Activated T-cell treated with anti-CD3 and anti-CD28 coated beads, Interleukin-2, amount 50 U/mL, for 48 hours (primary cell): ENCODE measurements around the gene PLXNA1.

Experiments used
- DNase-seq, 2 experiments: peaks; one replicate each; pipeline ENCODE4 v3.0.0-alpha.2; 2020

PLXNA1 gene

DNA sequence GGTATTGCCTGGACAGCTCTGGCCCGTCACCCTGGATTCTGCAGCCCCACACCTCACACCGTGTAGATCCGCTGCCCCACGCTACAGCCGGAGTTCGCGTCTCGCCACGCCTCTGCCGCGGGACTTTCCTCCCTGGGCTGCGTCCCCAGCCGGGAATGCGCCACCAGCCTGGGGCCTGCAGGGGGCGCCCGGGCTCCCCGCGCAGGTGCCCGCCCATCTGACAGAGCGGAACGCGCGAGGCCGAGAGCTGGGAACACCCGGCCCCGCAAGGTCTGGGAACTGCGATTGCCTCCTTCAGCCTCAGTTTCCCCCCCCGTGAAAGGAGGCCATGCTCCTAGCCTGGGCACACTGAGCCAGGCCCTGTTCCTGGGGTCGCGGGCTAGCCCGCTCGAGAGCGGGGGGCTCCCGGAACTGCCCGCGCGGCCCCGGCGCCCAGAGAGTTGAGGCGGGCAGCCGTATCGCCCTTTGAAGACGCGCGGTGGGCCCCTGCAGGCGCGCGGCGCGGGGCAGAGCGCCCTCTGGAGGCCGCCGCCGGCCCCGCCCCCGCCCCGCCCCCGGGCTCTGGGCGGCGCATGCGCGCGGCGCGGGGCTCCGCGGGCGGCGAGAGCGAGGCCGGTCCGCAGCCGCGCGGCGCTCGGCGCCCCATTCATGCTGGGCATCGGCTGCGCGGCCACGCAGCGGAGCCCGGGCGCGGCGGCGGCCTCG, at the start of gene PLXNA1:
Gene PLXNA1, plus strand, starts transcription at position 645 of the 705 bp plus-strand sequence. CDS start 5,479 bp downstream, outside the sequence.
- peak; percentile 90 to 92 for DNase-seq

DNA sequence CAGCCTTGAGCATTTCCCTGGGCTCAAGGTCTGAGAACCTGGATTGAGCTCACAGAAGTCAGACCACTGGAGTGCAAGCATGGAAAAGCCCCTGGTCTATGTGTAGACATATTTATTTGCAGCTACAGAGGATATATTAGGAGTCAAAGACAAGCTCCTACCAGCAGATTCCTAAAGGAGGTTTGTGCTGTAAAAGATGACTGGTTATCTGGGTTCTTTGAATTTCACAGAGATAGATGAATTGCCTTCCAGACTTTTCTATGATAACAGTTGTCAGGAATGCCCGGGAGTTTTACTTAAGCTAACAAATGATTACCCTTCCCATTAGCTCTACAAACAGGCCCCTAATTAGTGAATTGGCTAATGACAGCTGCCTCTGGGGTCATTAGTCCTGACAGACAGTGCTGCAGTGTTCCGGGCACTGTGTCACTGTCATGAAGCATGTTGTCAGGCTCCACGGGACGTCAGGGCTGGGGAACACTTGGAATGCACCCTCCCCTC, 48.8 kb upstream of the PLXNA1 start:
- no peak for DNase-seq

DNA sequence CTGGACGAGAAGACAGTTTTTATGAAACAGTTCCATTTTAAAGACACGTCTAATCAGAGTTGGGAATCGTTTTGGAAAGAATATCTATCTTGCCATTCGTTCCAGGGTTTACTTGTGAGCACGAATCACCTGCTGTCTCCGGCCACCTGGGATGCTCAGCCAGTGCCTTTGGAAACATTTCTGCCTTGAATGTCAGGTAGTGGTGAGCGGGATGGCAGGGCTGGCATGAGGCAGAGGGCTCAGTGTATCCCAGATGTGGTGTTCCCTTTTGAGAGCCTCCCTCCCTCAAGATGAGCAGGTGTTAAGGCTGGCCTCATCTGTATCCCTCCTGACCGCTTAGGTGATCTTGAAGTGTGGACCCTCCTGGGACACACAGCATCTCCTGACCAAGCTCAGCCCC, 47.9 kb upstream of the PLXNA1 start:
- DNase-seq: no peak

DNA sequence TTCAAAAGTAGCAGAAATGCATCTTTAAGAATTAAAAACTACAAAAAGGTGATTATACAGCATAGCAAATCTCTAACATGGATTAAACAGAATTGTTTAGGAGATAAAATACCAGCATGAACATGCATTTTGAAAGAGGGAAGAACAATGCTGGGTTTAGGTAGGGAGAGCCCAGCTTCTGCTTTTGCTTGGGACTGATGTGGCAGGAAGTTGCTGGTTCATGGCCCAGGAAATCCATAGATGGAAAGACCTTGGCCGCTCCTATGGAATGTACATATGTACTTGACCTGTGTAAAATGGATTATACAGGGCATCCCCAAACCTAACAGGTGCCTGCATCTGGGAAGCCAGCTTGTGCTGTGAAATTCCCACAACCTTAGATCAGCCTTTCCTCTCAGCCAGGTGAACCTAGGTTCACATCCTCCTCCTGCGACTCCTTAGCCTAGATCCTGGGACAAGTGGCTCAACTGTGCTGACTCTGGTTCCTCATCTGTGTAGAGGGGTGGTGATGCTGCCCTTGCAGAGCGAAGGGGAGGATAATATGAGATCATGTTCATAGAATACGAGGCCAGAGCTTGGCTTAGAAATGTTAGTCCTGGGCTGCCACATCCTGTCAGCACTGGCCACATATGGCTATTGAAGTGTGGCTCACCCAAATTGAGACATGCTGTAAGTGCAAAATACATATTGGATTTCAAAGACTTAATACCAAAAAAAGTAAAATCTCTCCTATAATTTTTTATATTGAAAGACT, 47.0 kb upstream of the PLXNA1 start:
- no peak for DNase-seq

DNA sequence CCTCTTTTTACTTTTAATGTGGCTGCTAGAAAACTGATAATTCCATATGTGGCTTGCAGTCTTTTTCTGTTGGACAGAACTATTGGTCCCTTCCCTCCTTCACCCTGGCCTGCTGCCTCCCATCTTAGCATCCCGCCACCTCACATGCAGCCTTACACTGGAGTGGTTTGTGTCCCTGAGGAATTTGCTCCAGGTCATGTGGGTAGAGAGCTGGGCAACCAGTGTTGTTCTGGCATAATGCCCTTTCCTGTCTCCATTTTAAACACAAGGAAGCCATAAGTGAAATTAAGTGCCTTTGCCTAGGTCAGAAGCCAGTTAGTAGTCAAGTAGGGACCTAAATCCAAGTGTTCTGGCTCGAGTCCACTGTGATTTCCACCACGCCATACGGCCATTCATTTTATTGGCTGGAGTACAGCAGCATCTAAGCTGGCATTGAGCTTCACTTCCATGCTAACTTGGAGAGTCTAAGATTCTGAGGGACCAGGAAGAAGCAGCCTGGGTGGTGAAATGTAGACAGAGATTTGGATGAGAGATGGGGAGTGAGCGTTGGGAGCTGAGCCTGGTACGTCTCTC, 46.0 kb upstream of the PLXNA1 start:
- DNase-seq: no peak

DNA sequence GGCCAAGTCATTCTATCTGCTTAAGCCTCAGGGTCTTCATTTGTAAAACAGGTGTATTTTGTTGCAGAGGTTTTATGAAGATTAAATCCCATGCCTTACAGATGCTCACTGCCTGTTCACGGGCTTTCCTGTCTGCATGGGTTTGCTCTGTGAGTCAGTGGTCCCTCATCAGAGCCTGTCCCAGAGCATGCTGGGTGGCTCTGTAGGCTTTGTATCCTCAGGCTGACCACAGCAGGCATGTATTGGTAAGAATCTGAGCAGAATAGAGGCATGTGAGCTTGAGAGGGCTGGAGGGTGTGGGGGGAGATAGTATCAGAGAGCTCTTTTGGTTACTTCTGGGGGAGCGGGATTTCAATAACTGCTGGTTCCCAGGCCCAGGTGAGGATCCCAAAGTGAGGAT, 45.4 kb upstream of the PLXNA1 start:
- no peak for DNase-seq

DNA sequence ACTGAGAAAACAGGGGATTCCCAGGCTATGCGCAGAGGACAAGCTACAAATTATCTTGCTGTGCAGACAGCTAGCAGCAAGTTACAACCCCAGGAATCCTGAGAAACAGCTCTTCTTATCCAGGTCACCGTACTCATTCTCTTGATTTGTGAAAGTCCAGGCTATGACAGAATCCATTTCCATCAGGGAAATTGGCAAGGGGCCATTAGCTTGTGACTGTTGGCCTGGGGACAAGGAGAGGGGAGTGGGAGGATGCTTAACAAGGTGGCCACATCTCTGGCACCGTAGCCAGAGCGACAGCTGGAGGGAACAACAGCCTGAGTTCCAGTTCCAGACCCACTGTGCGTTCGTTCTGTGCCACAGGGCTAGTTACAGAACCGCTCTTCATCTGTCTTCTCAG, 44.9 kb upstream of the PLXNA1 start:
- no peak for DNase-seq

DNA sequence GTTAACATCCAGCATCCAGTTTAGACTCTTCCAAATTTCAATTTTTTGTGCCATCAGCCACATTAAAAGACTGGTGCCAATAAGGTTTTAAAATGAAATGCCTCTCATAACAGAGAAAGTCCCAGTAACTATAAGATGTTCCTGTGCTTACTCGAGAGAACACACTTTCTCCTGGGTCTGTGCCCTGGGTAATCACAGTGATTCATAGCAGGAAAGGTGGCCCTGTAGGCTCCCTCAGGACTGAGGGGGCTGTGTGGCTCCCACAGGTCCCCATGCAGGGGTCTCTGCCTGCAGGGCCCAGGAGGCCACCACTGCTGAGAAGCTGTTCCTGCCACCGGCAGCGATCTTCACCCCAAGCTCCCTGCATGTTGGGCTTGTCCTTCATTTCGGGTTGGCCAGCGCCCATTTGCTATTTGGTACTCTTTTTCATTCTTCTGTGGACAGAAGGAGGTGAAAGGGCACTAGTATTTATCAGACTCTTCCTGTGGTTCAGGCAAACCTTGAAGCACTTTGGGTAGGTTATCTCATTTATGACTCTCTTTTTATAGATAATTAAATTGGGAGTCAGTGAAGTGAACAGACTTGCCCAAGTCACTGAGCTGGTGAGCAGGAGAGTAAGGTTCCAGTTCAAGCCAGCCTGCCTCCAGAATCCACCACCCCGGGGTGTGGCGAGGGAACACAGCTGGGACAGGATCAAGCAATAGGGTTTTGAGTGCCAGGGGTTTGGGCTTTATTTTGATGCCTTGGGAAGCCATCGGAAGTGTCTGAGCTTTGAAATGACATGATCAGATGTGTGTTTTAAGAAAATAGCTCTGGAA, 44.2 kb upstream of the PLXNA1 start:
- no peak for DNase-seq

DNA sequence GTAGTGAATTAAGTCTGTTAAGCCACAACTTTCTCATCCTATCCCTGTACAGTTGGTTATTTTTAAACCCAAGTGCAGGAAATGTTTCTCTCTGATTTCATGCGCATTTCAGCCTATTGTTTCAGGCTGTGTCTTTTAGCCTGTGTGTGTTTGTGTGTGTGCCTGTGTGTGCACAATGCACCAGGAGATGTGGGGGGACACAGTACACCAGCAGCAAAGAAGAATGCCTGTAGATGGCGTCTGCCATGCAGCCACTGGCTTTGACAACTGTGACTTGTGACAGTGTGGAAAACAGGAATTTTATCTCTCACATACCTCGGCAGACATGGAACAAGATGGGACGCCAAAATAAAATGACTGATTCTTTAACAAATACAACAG, 43.6 kb upstream of the PLXNA1 start:
- no peak for DNase-seq

DNA sequence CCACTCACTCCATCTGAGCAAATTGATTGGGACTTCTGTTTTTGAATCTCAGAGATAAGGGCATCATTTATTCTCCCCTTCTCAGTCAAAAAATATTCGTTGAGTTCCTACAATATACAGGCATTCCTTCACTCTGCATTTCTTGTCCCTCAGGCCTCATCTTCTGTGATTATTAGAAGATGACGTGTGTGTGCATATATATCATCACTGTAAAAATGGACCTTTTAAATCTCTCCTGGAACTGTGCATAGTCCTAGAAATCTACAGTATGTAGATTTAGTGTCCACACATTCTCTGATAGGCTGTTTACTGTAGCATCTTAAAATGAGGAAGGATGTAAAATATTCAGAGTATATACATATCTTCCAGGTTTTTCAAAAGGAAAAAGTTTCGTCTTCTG, 43.2 kb upstream of the PLXNA1 start:
- DNase-seq: no peak

DNA sequence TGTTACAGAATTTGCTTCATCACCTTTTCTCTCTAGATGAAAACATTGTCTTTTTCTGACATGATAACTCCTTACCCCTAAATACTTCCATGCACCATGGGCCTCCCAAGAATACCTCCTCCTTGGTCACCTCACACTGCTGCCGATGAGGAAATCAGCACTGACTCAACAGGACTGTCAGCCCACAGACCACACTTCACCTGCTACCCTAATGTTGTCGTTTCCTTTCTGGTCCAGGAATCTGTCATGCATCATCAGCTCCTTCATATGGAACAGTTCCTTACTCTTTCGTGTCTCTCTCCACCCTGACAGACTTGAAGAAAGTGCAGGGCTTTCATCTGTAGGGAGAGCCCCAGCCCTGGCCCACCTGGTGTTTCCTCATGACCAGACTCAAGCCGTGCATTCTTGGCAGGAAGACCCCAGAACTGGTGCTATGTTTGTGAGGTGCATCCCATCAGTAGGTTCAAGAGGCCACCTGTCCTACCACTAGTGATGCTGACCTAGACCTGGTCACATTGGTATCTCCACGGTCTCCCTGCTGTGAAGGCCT, 41.1 kb upstream of the PLXNA1 start:
- DNase-seq: no peak

DNA sequence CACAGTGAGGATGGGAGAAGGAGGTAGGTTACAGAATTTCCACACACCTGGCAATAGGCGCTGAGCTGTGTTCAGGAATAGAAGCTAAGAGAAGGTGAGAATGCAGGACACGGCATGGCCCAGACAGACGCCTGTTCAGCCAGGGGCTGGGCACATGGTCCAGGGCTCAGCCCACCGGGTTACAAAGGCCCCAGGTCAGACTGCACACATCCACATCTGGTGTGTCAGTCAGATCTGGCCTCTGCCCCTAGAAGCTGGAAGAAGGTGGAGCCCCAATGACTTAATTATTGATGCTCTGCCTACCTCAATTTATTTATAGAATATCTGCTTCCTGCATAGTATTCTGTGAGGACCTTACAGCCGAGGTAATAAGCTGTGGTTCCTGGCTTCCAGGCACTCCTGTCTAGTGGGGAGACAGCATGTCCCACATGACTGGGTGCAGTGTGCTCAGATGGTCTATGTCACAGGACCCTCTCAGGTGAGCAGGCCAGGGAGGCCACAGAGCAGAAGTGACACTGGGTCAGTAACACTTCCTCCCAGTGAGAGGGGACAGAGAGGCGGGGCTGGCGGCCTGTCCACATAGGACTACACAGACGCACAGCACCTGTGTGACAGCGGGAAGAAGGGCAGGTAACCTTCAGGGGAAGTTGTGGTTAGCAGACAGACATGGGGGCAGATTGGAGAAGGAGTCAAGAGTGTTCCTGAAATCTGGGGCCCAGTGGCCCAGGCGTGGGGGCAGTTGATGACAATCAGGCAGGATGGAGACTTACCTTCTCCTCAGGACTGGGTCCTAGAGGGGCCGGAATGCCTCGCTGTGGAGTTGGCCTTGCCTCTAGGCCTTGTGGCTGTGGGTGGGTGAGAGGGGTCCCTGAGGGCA, 38.6 kb upstream of the PLXNA1 start:
- no peak for DNase-seq

DNA sequence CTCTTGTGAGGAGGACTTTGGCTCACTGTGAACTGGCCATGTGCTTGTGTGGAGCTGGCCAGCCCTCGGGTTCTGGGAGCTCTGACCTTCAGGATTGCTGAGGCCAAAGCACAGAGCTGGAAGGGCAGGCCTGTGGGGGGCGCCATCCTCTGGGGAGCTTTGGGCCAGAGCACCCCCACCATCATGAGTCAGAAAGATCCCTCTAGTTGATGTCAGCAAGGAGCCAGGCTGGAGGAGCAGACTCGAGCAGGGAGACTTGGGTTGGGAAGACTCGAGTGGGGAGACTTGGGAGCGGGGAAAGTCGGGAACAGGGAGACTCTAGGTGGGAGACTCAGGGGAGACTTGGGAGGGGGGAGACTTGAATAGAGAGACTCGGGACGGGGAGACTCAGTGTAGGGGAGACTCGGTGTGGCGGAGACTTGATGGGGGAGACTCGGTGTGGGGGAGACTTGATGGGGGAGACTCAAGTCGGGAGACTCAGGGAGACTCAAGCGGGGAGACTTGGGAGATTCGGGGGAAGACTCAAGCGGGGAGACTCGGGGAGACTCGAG, 37.7 kb upstream of the PLXNA1 start:
- no peak for DNase-seq

DNA sequence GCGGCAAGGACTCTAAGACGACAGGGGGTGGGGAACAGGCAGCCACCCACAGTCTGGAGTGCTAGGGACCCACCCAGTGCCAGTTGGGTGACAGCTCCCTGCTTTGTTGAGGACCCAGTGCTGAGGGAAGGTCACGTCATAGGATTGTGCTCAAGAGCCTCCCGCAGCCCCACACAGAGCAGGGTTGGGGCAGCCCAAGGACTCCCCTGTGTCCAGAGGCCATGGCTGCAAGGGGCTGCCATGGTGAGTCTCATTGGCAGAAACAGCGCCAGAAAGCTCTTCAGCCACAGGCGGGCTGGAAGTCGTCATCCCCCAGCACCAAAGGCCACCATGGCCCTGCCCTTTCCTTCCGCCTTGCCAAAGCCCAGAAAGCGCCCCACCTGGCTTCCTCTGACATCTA, 37.0 kb upstream of the PLXNA1 start:
- DNase-seq: no peak

DNA sequence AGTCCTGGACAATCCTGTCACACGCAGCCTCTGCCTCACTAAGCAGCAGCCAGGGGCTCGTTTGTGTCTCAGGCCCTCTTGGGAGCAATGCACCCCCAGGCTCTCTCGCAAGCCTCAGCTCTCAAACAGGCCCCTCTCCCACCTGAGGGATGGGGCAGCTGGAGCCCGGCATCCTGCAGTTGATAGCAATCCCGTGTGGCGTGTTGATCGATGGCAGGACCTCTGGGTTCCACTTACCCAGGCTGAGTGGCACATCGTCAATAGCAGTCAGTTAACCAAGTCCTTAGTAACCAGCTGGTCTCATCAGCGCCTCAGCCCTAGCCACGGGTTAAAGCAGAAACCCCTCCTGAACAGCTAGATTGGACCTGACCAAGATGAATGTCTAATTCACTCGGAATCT, 36.5 kb upstream of the PLXNA1 start:
- DNase-seq: no peak

DNA sequence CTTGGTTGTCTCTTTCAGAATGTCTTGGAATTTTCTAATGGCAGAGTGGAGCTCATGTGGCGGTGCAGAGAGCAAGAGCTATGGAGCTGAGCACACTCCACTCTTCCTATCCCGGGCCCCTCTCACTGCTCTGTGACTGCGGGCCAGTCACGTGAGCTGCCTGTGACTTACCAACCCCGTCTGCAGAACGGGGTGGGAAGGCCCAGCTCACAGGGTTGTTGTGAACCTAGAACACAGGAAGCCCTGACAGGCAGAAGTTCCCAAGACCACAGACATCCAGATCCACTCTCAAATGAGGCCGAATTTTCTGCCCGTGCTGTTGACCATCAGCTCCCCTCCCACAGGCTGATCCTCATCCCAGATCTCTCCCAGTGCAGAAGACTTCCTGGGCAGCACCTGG, 35.5 kb upstream of the PLXNA1 start:
- no peak for DNase-seq

DNA sequence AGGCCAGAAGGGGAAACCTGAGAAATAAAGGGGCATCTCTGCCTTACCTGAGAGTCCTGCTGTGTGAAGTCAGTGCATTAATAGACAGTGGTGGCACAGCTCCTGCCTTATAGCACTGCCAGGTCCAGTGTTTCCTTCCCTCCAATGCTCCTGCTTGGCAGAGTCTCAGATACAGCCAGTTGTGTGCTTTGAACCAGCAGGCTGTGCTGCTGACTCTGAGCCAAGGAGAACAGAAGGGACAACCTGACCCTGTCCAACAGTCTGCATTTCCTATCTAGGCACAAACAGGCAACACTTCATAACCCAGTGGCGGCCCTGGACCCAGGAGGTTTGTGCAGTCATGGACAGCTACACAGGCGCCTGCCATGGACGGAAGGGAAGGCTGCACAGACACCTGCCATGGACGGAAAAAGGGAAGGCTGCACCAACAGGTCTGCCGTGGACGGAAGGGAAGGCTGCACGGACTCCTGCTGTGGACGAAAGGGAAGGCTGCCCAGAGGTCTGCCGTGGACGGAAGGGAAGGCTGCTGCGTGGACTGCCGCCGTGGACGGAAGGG, 33.9 kb upstream of the PLXNA1 start:
- no peak for DNase-seq

DNA sequence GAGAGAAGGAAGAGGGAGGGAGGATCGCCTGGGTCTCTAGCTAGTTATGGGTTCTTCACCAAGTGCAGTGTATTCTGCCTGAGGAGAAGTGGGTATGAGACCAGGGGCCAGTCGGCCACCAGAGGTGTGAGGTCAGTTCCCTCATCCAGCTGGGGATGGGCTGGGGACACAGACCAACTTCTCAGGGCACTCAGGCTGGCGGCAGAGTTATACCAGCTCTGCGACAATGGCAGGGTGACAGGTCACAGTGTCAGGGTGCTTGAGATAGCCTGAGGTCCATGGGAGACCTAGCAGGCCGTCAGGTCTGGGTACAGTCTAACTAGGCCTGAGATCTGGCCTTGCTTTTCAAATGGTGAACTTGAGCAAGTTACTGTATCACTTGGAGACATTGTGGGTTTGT, 31.4 kb upstream of the PLXNA1 start:
- no peak for DNase-seq

DNA sequence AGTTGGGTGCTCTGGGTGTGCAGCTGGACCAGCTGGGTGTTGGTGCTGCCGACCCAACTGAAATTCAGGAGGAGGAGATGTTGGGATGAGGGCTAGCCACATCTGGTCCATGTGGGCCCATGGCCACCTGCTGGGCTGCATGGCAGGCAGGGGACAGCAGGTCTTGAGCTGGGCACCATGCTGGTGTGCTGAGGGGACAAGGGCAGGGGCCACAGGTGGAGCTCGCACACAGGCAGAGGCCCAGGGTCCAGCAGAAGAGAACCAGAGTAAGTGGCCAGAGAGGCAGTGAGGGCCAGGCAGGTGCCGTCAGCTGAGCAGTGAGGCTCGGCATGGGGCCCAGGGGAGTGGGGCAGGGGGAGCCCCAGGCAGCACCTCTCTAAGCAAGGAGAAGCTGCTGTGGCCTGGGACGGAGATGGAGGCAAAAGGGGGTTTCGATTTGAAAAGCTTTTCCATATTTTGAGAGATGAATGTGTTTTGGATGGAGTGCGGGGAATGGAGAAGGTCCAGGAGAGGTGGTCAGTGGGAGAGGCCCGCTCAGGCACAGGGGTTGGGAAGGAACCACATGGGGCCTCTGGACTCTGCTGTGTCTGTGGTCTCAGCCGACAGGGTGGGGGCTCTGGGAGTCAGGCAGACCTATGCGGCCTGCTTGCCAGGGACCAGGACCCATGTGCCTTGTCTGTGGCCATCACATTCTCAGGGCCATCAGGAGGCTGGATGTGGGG, 30.5 kb upstream of the PLXNA1 start:
- no peak for DNase-seq

DNA sequence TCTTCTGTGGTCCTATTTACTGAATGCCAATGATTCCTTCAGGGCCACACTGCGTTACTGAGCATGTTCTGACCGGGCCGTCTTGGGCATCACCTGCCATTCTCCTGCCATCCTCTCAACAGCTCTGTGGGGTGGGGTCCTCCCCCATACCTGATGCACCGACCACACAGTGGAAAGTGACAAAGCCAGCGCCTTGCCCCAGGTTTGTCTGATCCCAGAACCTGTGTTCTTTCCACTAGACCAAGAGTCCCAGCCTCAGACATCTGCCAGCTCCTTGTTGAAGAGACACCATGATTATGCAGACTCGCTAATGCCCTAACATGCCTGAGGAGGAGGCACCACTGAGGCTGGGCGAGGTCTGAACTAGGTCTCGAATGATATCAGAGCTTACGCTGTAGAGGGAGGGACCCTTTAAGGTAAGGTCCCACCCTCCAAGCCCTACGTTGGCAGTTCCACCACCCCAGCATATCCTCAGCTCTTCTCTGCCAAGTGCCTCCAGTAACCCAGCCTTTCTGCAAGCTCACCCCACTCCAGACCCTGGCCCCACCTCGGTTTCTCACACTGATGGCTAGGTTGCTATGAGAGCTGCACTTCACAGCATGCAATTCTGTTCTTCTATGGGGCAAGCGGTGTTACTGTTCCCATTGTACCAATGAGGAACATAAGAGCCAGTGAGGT, 29.8 kb upstream of the PLXNA1 start:
- no peak for DNase-seq
